HEK293 (cell line): ENCODE data around the gene BMP2K.

Experiments
- ELK4 ChIP-seq: IDR thresholded peaks from 2 replicates; pipeline ENCODE4 v1.6.1; 2011; ENCODE audit warnings: mild to moderate bottlenecking, low read depth, low read length, borderline replicate concordance
- HIC1 ChIP-seq: fragments of 450-650 bp; formaldehyde crosslinking; IDR thresholded peaks from 2 replicates; pipeline ENCODE4 v1.5.1; 2016; ENCODE audit warnings: missing biosample characterization, missing genetic modification characterization
- OSR2 ChIP-seq: fragments of 450-650 bp; formaldehyde crosslinking; IDR thresholded peaks from 2 replicates; pipeline ENCODE4 v1.5.1; 2016; ENCODE audit warnings: missing biosample characterization, missing genetic modification characterization
- PRDM10 ChIP-seq: fragments of 450-650 bp; formaldehyde crosslinking; IDR thresholded peaks from 2 replicates; pipeline ENCODE4 v1.5.1; 2016; ENCODE audit warnings: missing biosample characterization, missing genetic modification characterization
- PRDM4 ChIP-seq: fragments of 450-650 bp; formaldehyde crosslinking; IDR thresholded peaks from 2 replicates; pipeline ENCODE4 v1.5.1; 2017; ENCODE audit warnings: missing biosample characterization, missing genetic modification characterization
- SCRT2 ChIP-seq: fragments of 450-650 bp; formaldehyde crosslinking; IDR thresholded peaks from 2 replicates; pipeline ENCODE4 v1.5.1; 2016; ENCODE audit warnings: missing biosample characterization, missing genetic modification characterization
- ZBTB1 ChIP-seq: fragments of 450-650 bp; formaldehyde crosslinking; IDR thresholded peaks from 2 replicates; pipeline ENCODE4 v1.5.1; 2016; ENCODE audit warnings: missing biosample characterization, missing genetic modification characterization
- ZBTB44 ChIP-seq: fragments of 450-650 bp; IDR thresholded peaks from 2 replicates; pipeline ENCODE4 v1.5.1; 2018; ENCODE audit warnings: missing biosample characterization, mild to moderate bottlenecking, missing genetic modification characterization
- ZBTB48 ChIP-seq: fragments of 450-650 bp; formaldehyde crosslinking; IDR thresholded peaks from 2 replicates; pipeline ENCODE4 v1.5.1; 2016; ENCODE audit warnings: missing biosample characterization, missing genetic modification characterization
- ZBTB49 ChIP-seq: fragments of 450-650 bp; formaldehyde crosslinking; IDR thresholded peaks from 2 replicates; pipeline ENCODE4 v1.5.1; 2016; ENCODE audit warnings: missing biosample characterization, missing genetic modification characterization, low read depth
- ZNF416 ChIP-seq: fragments of 450-650 bp; formaldehyde crosslinking; IDR thresholded peaks from 2 replicates; pipeline ENCODE4 v1.5.1; 2016; ENCODE audit warnings: missing biosample characterization, missing genetic modification characterization
- ZNF518A ChIP-seq: fragments of 450-650 bp; formaldehyde crosslinking; conservative IDR thresholded peaks from 2 replicates; pipeline ENCODE4 v1.5.1; 2016; ENCODE audit warnings: low read depth, missing biosample characterization, missing genetic modification characterization
- ZNF558 ChIP-seq: fragments of 450-650 bp; formaldehyde crosslinking; IDR thresholded peaks from 2 replicates; pipeline ENCODE4 v1.5.1; 2016; ENCODE audit warnings: missing biosample characterization, missing genetic modification characterization

The BMP2K gene

GRCh38 chr4:78799551-78800495 is 23.7 kb downstream of the BMP2K start (continued):
- TF ChIP-seq ZBTB44 (tag by site-specific recombination) (peak; percentile 71), ZBTB49 (tag by site-specific recombination) (no peak), ZNF518A (tag by site-specific recombination) (no peak), OSR2 (tag by site-specific recombination) (peak; percentile 86), PRDM4 (tag by site-specific recombination) (no peak), PRDM10 (no peak), ZNF416 (tag by site-specific recombination) (no peak), HIC1 (no peak), ZNF558 (tag by site-specific recombination) (no peak), ZBTB48 (tag by site-specific recombination) (no peak), ELK4 (no peak), SCRT2 (tag by site-specific recombination) (no peak), ZBTB1 (tag by site-specific recombination) (no peak)
